Posterior vena cava (tissue), 2 donors: Measurements from ENCODE around the gene UTP14C. TPM values are rescaled to one million over a fixed set of nuclear protein-coding genes. Genes with fewer than 3 reads are reported as not detected.

Source experiments
- DNase-seq: peaks from one replicate; pipeline ENCODE4 v3.0.0-alpha.2; 2020; ENCODE audit warnings: low spot score
- intact Hi-C, 2 donors: fragments of 100-400 bp; cut with DNase I; formaldehyde crosslinking; loops; one replicate each; pipeline versions ENCODE4 v1.14.1 to v1.14.2; 2022 to 2023
- total RNA-seq, 2 donors: library from RNA; stranded (reverse); fragmentation: NEBNext Ultra II Directional; extraction: Animal tissue kit (Norgen Biotek cat#: 25700); gene quantifications; one replicate each; pipeline ENCODE4 v1.2.1, GENCODE V29; 2021
- donor health status: DM: yes; HTN: yes; CAD: no.
- donor health status: DM: yes; HTN: yes; CAD: no.

The UTP14C gene
- total RNA-seq, 2 donors from 2014 or later: 13.9 to 14.7 TPM

GRCh38 chr13:51999921-52000320 is 24.6 kb upstream of the UTP14C start:
- intact Hi-C loops: no loop called here

GRCh38 chr13:52001120-52001731 is 23.3 kb upstream of the UTP14C start:
- intact Hi-C loops: loop anchor here in 1 of 2 donors (1.0 kb wide), 1 partner anchor 35 kb away; no protein-coding TSS in a partner anchor
- no peak for DNase-seq

More at GRCh38 chr13:51999921-52000320, 24.6 kb upstream of the UTP14C start:
- DNase-seq: no peak

- intact Hi-C loops: no loop called here
- DNase-seq: no peak
Measured at GRCh38 chr13:52002361-52002760, 22.1 kb upstream of the UTP14C start.

- intact Hi-C loops: no loop called here
Measured at GRCh38 chr13:52003541-52003940, 20.9 kb upstream of the UTP14C start.

GRCh38 chr13:52004511-52005170 is 19.9 kb upstream of the UTP14C start:
- intact Hi-C loops: no loop called here

More at GRCh38 chr13:52003541-52003940, 20.9 kb upstream of the UTP14C start:
- DNase-seq: no peak

GRCh38 chr13:52005841-52006522 is 18.5 kb upstream of the UTP14C start:
- no peak for DNase-seq
- intact Hi-C loops: no loop called here

More at GRCh38 chr13:52004511-52005170, 19.9 kb upstream of the UTP14C start:
- no peak for DNase-seq

- intact Hi-C loops: loop anchor here in 1 of 2 donors (1.0 kb wide), 1 partner anchor 10 kb away; no protein-coding TSS in a partner anchor
- no peak for DNase-seq
Measured at GRCh38 chr13:52006523-52007245, 17.8 kb upstream of the UTP14C start.

- DNase-seq: no peak
- intact Hi-C loops: loop anchor here (5.0 to 10.0 kb wide), 2 partner anchors 115 to 117 kb away; partner anchors contain the start of gene NEK5 (in 2 of the 2)
Measured at GRCh38 chr13:52009946-52010345, 14.5 kb upstream of the UTP14C start.

GRCh38 chr13:52010890-52011631 is 13.4 kb upstream of the UTP14C start, which contains the start of gene ATP7B:
Gene ATP7B, minus strand, starts transcription at chr13:52011450. Its CDS starts 113 bp downstream, at chr13:52011337.
- no peak for DNase-seq
- intact Hi-C loops: loop anchor here (5.0 to 10.0 kb wide), 2 partner anchors 114 to 116 kb away; partner anchors contain the start of gene NEK5 (in 2 of the 2)

GRCh38 chr13:52011632-52012511 is 12.6 kb upstream of the UTP14C start, which contains the start of gene ALG11:
Gene ALG11, plus strand, starts transcription at chr13:52012398. Its CDS starts 21 bp downstream, at chr13:52012419.
- intact Hi-C loops: loop anchor here (5.0 to 10.0 kb wide), 2 partner anchors 113 to 115 kb away; partner anchors contain the start of gene NEK5 (in 2 of the 2)
- peak; percentile 100 for DNase-seq

- DNase-seq: no peak
- intact Hi-C loops: loop anchor here (5.0 to 10.0 kb wide), 2 partner anchors 112 to 115 kb away; partner anchors contain the start of gene NEK5 (in 2 of the 2)
Measured at GRCh38 chr13:52012512-52012836, 12.0 kb upstream of the UTP14C start.

- DNase-seq: no peak
- intact Hi-C loops: loop anchor here in 1 of 2 donors (1.0 to 10.0 kb wide), 2 partner anchors 9 to 109 kb away; partner anchors contain the start of gene NEK5
Measured at GRCh38 chr13:52016296-52016695, 8.2 kb upstream of the UTP14C start.

GRCh38 chr13:52020191-52020590 is 4.3 kb upstream of the UTP14C start:
- no peak for DNase-seq
- intact Hi-C loops: no loop called here

GRCh38 chr13:52022356-52022755 is 2.1 kb upstream of the UTP14C start:
- DNase-seq: no peak
- intact Hi-C loops: no loop called here

GRCh38 chr13:52025475-52026245 is 1.2 kb downstream of the UTP14C start:
- DNase-seq: no peak
- intact Hi-C loops: no loop called here

GRCh38 chr13:52026246-52026626 is 1.7 kb downstream of the UTP14C start:
- intact Hi-C loops: no loop called here
- no peak for DNase-seq

GRCh38 chr13:52027832-52028231 is 3.3 kb downstream of the UTP14C start:
- intact Hi-C loops: no loop called here
- DNase-seq: no peak
